Left lung (tissue), 14 donors: ENCODE measurements around the gene FOXK2. TPM values are rescaled to one million over a fixed set of nuclear protein-coding genes. Genes with fewer than 3 reads are reported as not detected.
A peak's percentile ranks its signal among the peaks of the same experiment; 100 is the strongest.

Experiments used
- ATAC-seq: fragments of 200-7000 bp; cut with Tn5 transposase; one replicate; pipeline ENCODE4 v1.9.1; 2020; ENCODE audit warnings: moderate library complexity
- DNase-seq, 4 donors: peaks; one replicate each; pipeline ENCODE4 v3.0.0-alpha.2; 2013 to 2020
- H3K27ac ChIP-seq, 2 donors: fragments of 200-600 bp; sonication (generic) in 1 of 2; one replicate each; pipeline versions ENCODE4 v1.5.0 to v1.8.0; 2020 to 2021
- H3K27me3 ChIP-seq, 2 donors: fragments of 200-600 bp; sonication (generic) in 1 of 2; one replicate each; pipeline versions ENCODE4 v1.5.0 to v1.8.0; 2020 to 2021
- H3K36me3 ChIP-seq, 2 donors: fragments of 200-600 bp; sonication (generic) in 1 of 2; one replicate each; pipeline versions ENCODE4 v1.5.0 to v1.8.0; 2020 to 2021
- H3K4me1 ChIP-seq, 2 donors: fragments of 200-600 bp; one replicate each; pipeline ENCODE4 v1.8.0; 2021
- H3K4me3 ChIP-seq, 2 donors: fragments of 200-600 bp; sonication (generic) in 1 of 2; one replicate each; pipeline versions ENCODE4 v1.5.0 to v1.8.0; 2020 to 2021; ENCODE audit warnings: mild to moderate bottlenecking in 1 of 2
- H3K9me3 ChIP-seq, 2 donors: fragments of 200-600 bp; sonication (generic) in 1 of 2; one replicate each; pipeline versions ENCODE4 v1.5.0 to v1.8.0; 2020 to 2021
- CTCF ChIP-seq, 2 donors: fragments of 200-600 bp; sonication (generic) in 1 of 2; IDR thresholded peaks; one replicate each; pipeline versions ENCODE4 v1.5.0 to v1.8.0; 2021; ENCODE audit warnings: antibody characterized with exemption in 2 of 2
- intact Hi-C, 2 donors: fragments of 100-400 bp; cut with DNase I; formaldehyde crosslinking; loops; one replicate each; pipeline versions ENCODE4 v1.11.2 to v1.14.2; 2022
- long read RNA-seq, 12 donors: library from polyadenylated mRNA in 2 of 12; unstranded in 2 of 12; transcript quantifications; one replicate each; pipeline ENCODE4 v2.0.0 and lab custom pipeline, GENCODE V29; 2019 to 2026
- polyA plus RNA-seq, 6 donors: library from polyadenylated mRNA; unstranded; fragments of 120-200 nt; gene quantifications; one replicate each; pipeline ENCODE4 v1.2.1, GENCODE V29; 2013; ENCODE audit not compliant: insufficient read length in 6 of 6
- total RNA-seq, 2 donors: library from RNA; stranded (reverse); fragmentation: NEBNext Ultra II Directional; extraction: Animal tissue kit (Norgen Biotek cat#: 25700); gene quantifications; one replicate each; pipeline ENCODE4 v1.2.1, GENCODE V29; 2021
- donor health status: DM: no; HTN: yes; CAD: no.
- donor health status: DM: no; HTN: no; CAD: no.

The FOXK2 gene
- total RNA-seq (10 to 100 TPM; 50.4 to 57.0 TPM), polyA plus RNA-seq (10 to 100 TPM; 31.2 to 46.3 (median 35.2) TPM)
- long read RNA-seq, donor 1, full-length matches to known transcripts = 21 of 38 reads
- long read RNA-seq, donor 1, partial matches to known transcripts = 17 of 38 reads
- long read RNA-seq, donor 1, other reads (novel, unspliced or antisense) = 0 of 38 reads
- long read RNA-seq, donor 2, full-length matches to known transcripts = 11 of 25 reads
- long read RNA-seq, donor 2, partial matches to known transcripts = 14 of 25 reads
- long read RNA-seq, donor 2, other reads (novel, unspliced or antisense) = 0 of 25 reads
- long read RNA-seq, donor 3, full-length matches to known transcripts = 8 of 8 reads
- long read RNA-seq, donor 3, partial matches to known transcripts = 0 of 8 reads
- long read RNA-seq, donor 3, other reads (novel, unspliced or antisense) = 0 of 8 reads
- long read RNA-seq, donor 4, full-length matches to known transcripts = 1 of 3 reads
- long read RNA-seq, donor 4, partial matches to known transcripts = 0 of 3 reads
- long read RNA-seq, donor 4, other reads (novel, unspliced or antisense) = 2 of 3 reads
- long read RNA-seq, donor 5, full-length matches to known transcripts = 16 of 42 reads
- long read RNA-seq, donor 5, partial matches to known transcripts = 26 of 42 reads
- long read RNA-seq, donor 5, other reads (novel, unspliced or antisense) = 0 of 42 reads
- long read RNA-seq, donor 6, full-length matches to known transcripts = 13 of 38 reads
- long read RNA-seq, donor 6, partial matches to known transcripts = 10 of 38 reads
- long read RNA-seq, donor 6, other reads (novel, unspliced or antisense) = 15 of 38 reads
- long read RNA-seq, donor 7, full-length matches to known transcripts = 5 of 5 reads
- long read RNA-seq, donor 7, partial matches to known transcripts = 0 of 5 reads
- long read RNA-seq, donor 7, other reads (novel, unspliced or antisense) = 0 of 5 reads
- long read RNA-seq, donor 8, full-length matches to known transcripts = 18 of 25 reads
- long read RNA-seq, donor 8, partial matches to known transcripts = 7 of 25 reads
- long read RNA-seq, donor 8, other reads (novel, unspliced or antisense) = 0 of 25 reads
- long read RNA-seq, donor 9 = 0 reads
- long read RNA-seq, donor 10, partial matches to known transcripts = 0 of 2 reads
- long read RNA-seq, donor 10, other reads (novel, unspliced or antisense) = 2 of 2 reads
- long read RNA-seq, donor 11 = 0 reads
- long read RNA-seq, donor 12, full-length matches to known transcripts = 10 of 10 reads
- long read RNA-seq, donor 12, partial matches to known transcripts = 0 of 10 reads
- long read RNA-seq, donor 12, other reads (novel, unspliced or antisense) = 0 of 10 reads

- intact Hi-C loops = no loop called here
- TF ChIP-seq CTCF (IDR thresholded peaks at IDR 0.05) = no peak
- peaks cover 3 to 42% of the 10 kb centered on the region in 2 donors for H3K4me1 ChIP-seq
Measured at GRCh38 chr17:82518826-82519810, at the start of gene FOXK2. Gene FOXK2 (plus strand): TSS chr17:82519732. CDS start chr17:82519889, 157 bp downstream.

GRCh38 chr17:82470065-82470464, 49.5 kb upstream of the FOXK2 start:
- no peaks in the 10 kb centered on the region for H3K4me1 ChIP-seq
- intact Hi-C loops = no loop called here
- DNase-seq (peak in 1 of 4 donors; percentile 14), ATAC-seq (no peak)
- H3K27ac ChIP-seq = no peak overlapping the region
- peaks cover 0 to 96% of the 10 kb centered on the region in 2 donors for H3K36me3 ChIP-seq
- no peak for TF ChIP-seq CTCF (IDR thresholded peaks at IDR 0.05)
- H3K9me3 ChIP-seq = no peaks in the 10 kb centered on the region
- no peak overlapping the region for H3K4me3 ChIP-seq
- no peaks in the 10 kb centered on the region for H3K27me3 ChIP-seq

More at GRCh38 chr17:82518826-82519810, at the start of gene FOXK2:
- Histone ChIP-seq H3K36me3 (no peaks in the 10 kb centered on the region), H3K27ac (peak within 1 kb of the TSS; percentile 95 to 97), H3K4me3 (peak within 1 kb of the TSS; percentile 88 to 89), H3K9me3 (no peaks in the 10 kb centered on the region), H3K27me3 (no peaks in the 10 kb centered on the region)
- peak; percentile 94 to 97 (median 94) for DNase-seq
- ATAC-seq = peak; percentile 98

GRCh38 chr17:82474223-82475010, 45.1 kb upstream of the FOXK2 start:
- ATAC-seq (no peak), DNase-seq (no peak)
- H3K4me1 ChIP-seq = peaks cover 0 to 5% of the 10 kb centered on the region in 2 donors
- no peak overlapping the region for H3K27ac ChIP-seq
- H3K9me3 ChIP-seq = no peaks in the 10 kb centered on the region
- no peaks in the 10 kb centered on the region for H3K27me3 ChIP-seq
- TF ChIP-seq CTCF (IDR thresholded peaks at IDR 0.05) = no peak
- intact Hi-C loops = no loop called here
- no peak overlapping the region for H3K4me3 ChIP-seq
- H3K36me3 ChIP-seq = peaks cover 0 to 99% of the 10 kb centered on the region in 2 donors

GRCh38 chr17:82475458-82475857, 44.1 kb upstream of the FOXK2 start:
- H3K9me3 ChIP-seq = no peaks in the 10 kb centered on the region
- no peak for TF ChIP-seq CTCF (IDR thresholded peaks at IDR 0.05)
- H3K4me3 ChIP-seq = no peak overlapping the region
- DNase-seq (peak in 1 of 4 donors; percentile 10), ATAC-seq (no peak)
- no peak overlapping the region for H3K27ac ChIP-seq
- no peaks in the 10 kb centered on the region for H3K27me3 ChIP-seq
- peaks cover 0 to 5% of the 10 kb centered on the region in 2 donors for H3K4me1 ChIP-seq
- intact Hi-C loops = no loop called here
- peaks cover 0 to 99% of the 10 kb centered on the region in 2 donors for H3K36me3 ChIP-seq
